ENCODE data around the gene HSDL1.

- TF ChIP-seq CTCF (IDR thresholded peaks at IDR 0.05; ENCODE audit: poor library complexity, severe bottlenecking), result no peak
- no peak for TF ChIP-seq POLR2AphosphoS5 (IDR thresholded peaks at IDR 0.05)
- no peak for TF ChIP-seq EZH2 (IDR thresholded peaks at IDR 0.05; ENCODE audit: borderline replicate concordance, insufficient read depth, low read length, poor library complexity, severe bottlenecking)
- TF ChIP-seq SMC3 (conservative IDR thresholded peaks at IDR 0.05; ENCODE audit: poor library complexity), result no peak
- no peak for TF ChIP-seq EP300 (conservative IDR thresholded peaks at IDR 0.05; ENCODE audit: poor library complexity, severe bottlenecking)
- no peak for TF ChIP-seq REST (IDR thresholded peaks at IDR 0.05; ENCODE audit: borderline replicate concordance)
- TF ChIP-seq MXI1 (conservative IDR thresholded peaks at IDR 0.05; ENCODE audit: poor library complexity, severe bottlenecking), result no peak
- no peak for TF ChIP-seq RAD21 (conservative IDR thresholded peaks at IDR 0.05)
- no peak for TF ChIP-seq TAF1 (IDR thresholded peaks at IDR 0.05; ENCODE audit: low read depth)
Observed at GRCh38 chr16:84095466-84095865, 49.5 kb downstream of the HSDL1 start.
